ENCODE data around the gene NAGA.

Gene NAGA

GRCh38 chr22:42080287-42080686 lies 9.7 kb upstream of the NAGA start:
- peak overlapping the region; percentile 63 for H3K4me3 ChIP-seq (ENCODE audit: low read depth, low read length)
- no peak for DNase-seq (ENCODE audit: low read depth)
- no peak for TF ChIP-seq CTCF (IDR thresholded peaks at IDR 0.05; ENCODE audit: low read depth, low read length, missing control alignments)
- in situ Hi-C loops (cut with HindIII; ENCODE audit: low sequenced_read_pairs), result no loop called here

- in situ Hi-C loops (cut with HindIII; ENCODE audit: low sequenced_read_pairs), result no loop called here
- peak; percentile 96 for DNase-seq (ENCODE audit: low read depth)
- TF ChIP-seq CTCF (IDR thresholded peaks at IDR 0.05; ENCODE audit: low read depth, low read length, missing control alignments), result no peak
- peak within 1 kb of the TSS; percentile 63 for H3K4me3 ChIP-seq (ENCODE audit: low read depth, low read length)
These were observed 9.0 kb upstream of the NAGA start, which contains the start of gene SMDT1 for GRCh38 chr22:42079319-42080251. SMDT1 (plus strand) TSS chr22:42079700; CDS start chr22:42079769, 69 bp downstream.

- DNase-seq (ENCODE audit: low read depth), result no peak
- no peak for TF ChIP-seq CTCF (IDR thresholded peaks at IDR 0.05; ENCODE audit: low read depth, low read length, missing control alignments)
- H3K4me3 ChIP-seq (ENCODE audit: low read depth, low read length), result peak overlapping the region; percentile 63
- in situ Hi-C loops (cut with HindIII; ENCODE audit: low sequenced_read_pairs), result no loop called here
These were observed 8.1 kb upstream of the NAGA start for GRCh38 chr22:42078469-42079318.

- in situ Hi-C loops (cut with HindIII; ENCODE audit: low sequenced_read_pairs), result no loop called here
- no peak for DNase-seq (ENCODE audit: low read depth)
- no peak for TF ChIP-seq CTCF (IDR thresholded peaks at IDR 0.05; ENCODE audit: low read depth, low read length, missing control alignments)
- H3K4me3 ChIP-seq (ENCODE audit: low read depth, low read length), result no peak overlapping the region
These were observed 7.0 kb upstream of the NAGA start for GRCh38 chr22:42077486-42078125.

- no peak overlapping the region for H3K4me3 ChIP-seq (ENCODE audit: low read depth, low read length)
- no peak for DNase-seq (ENCODE audit: low read depth)
- no peak for TF ChIP-seq CTCF (IDR thresholded peaks at IDR 0.05; ENCODE audit: low read depth, low read length, missing control alignments)
- in situ Hi-C loops (cut with HindIII; ENCODE audit: low sequenced_read_pairs), result no loop called here
These were observed 6.3 kb upstream of the NAGA start for GRCh38 chr22:42076764-42077485.

All from astrocyte of the cerebellum (primary cell).